Astrocyte (in vitro differentiated cells and primary cell): ENCODE data around the gene ALMS1.

ENCODE experiments used
- EZH2 ChIP-seq: IDR thresholded peaks from 2 replicates; pipeline ENCODE4 v1.6.1; 2012; ENCODE audit warnings: mild to moderate bottlenecking, low read length, inconsistent platforms; ENCODE audit not compliant: insufficient read depth
- TF ChIP-seq, protein P1 (sequence below): IDR thresholded peaks from 2 replicates; pipeline ENCODE4 v1.5.1; 2011; ENCODE audit warnings: low read depth, mild to moderate bottlenecking, inconsistent platforms, low read length, moderate library complexity; ENCODE audit not compliant: insufficient read depth

DNA sequence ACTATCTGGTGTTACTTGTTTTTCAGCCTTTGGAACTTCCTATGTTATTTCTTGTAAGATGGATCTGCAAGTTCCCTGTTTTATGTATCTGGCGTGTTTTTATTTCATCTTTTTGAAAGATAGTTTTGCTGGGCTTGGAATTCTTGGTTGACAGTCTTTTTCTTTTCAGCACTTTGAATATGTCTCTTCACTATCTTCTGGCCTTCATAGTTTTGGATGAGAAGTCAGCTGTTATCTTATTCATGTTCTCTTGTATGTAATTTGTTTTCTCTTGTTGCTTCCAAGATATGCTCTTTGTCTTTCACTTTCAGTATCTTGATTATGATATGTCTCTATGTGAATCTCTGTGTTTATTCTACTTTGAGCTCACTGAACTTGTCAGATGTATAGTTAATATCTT is 50.4 kb downstream of the ALMS1 start:
- TF ChIP-seq, protein P1, sequence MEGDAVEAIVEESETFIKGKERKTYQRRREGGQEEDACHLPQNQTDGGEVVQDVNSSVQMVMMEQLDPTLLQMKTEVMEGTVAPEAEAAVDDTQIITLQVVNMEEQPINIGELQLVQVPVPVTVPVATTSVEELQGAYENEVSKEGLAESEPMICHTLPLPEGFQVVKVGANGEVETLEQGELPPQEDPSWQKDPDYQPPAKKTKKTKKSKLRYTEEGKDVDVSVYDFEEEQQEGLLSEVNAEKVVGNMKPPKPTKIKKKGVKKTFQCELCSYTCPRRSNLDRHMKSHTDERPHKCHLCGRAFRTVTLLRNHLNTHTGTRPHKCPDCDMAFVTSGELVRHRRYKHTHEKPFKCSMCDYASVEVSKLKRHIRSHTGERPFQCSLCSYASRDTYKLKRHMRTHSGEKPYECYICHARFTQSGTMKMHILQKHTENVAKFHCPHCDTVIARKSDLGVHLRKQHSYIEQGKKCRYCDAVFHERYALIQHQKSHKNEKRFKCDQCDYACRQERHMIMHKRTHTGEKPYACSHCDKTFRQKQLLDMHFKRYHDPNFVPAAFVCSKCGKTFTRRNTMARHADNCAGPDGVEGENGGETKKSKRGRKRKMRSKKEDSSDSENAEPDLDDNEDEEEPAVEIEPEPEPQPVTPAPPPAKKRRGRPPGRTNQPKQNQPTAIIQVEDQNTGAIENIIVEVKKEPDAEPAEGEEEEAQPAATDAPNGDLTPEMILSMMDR: no peak
- no peak for TF ChIP-seq EZH2
